ENCODE measurements around the gene GLIS1. TPM values are rescaled to one million over a fixed set of nuclear protein-coding genes. Genes with fewer than 3 reads are reported as not detected.
A peak's percentile ranks its signal among the peaks of the same experiment; 100 is the strongest.

Gene GLIS1
- total RNA-seq, 1 donor from 2014 or later, result 0.16 TPM

DNA sequence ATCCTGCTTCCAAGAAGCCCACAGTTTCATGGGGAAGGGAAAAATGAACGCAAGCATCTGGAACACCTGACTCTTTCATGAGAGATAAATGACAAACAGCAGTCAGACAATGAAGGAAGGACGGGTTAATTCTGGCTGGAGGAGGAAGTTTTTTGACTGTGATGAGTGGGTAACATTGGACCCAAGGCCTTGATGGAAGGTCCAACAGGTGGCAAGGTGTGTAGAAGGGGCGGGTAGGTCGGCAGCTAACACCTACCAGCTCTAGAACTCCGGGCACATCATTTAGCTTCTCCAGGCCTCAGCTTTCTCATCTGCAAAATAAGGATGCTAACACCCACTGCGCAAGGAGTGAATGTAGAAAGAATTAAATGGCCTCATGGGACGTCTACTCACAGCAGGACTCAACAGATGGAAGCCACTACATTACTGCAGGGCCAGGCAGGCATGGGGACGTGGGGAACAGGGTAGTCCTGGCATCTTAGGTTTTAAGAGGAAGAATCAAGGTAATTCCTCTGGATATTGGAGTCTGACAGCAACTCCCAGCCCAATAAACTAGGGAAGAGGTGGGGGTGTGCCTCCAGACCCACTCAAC is 12.9 kb downstream of the GLIS1 start:
- H3K27ac ChIP-seq (replicated peaks), result no peak overlapping the region
- peaks cover 28% of the 10 kb centered on the region for H3K27me3 ChIP-seq (ENCODE audit: low read depth)
- intact Hi-C loops (cut with micrococcal nuclease), result no loop called here
- no peaks in the 10 kb centered on the region for H3K36me3 ChIP-seq
- TF ChIP-seq, protein P1, sequence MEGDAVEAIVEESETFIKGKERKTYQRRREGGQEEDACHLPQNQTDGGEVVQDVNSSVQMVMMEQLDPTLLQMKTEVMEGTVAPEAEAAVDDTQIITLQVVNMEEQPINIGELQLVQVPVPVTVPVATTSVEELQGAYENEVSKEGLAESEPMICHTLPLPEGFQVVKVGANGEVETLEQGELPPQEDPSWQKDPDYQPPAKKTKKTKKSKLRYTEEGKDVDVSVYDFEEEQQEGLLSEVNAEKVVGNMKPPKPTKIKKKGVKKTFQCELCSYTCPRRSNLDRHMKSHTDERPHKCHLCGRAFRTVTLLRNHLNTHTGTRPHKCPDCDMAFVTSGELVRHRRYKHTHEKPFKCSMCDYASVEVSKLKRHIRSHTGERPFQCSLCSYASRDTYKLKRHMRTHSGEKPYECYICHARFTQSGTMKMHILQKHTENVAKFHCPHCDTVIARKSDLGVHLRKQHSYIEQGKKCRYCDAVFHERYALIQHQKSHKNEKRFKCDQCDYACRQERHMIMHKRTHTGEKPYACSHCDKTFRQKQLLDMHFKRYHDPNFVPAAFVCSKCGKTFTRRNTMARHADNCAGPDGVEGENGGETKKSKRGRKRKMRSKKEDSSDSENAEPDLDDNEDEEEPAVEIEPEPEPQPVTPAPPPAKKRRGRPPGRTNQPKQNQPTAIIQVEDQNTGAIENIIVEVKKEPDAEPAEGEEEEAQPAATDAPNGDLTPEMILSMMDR (IDR thresholded peaks at IDR 0.05; ENCODE audit: borderline replicate concordance), result no peak
- no peaks in the 10 kb centered on the region for H3K4me1 ChIP-seq
- DNase-seq, result no peak
- no peak overlapping the region for H3K4me3 ChIP-seq
- H3K9me3 ChIP-seq (replicated peaks), result no peaks in the 10 kb centered on the region

DNA sequence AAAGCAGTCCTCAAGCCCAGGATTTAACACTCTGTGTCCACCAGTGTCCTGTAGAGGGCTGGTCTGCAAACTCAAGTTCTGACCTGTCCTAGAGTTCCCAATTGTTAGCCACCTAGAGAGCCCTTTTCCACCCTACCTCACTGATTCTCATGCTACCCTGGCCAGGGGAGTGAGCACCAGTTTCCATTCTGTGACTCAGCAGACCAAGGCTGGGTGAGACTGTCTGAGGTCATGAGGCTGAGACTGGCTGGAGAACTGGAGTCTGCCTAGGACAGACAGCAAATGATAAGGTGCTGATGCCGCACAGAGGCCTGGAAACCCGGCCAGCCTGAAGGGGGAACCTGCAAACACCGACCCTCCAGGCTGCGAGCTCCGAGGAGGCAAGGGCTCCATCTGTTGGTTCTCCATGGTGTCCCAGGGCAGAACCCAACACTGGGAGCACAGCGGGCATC is 13.7 kb downstream of the GLIS1 start:
- intact Hi-C loops (cut with micrococcal nuclease), result no loop called here
- no peak overlapping the region for H3K27ac ChIP-seq (replicated peaks)
- no peaks in the 10 kb centered on the region for H3K36me3 ChIP-seq
- H3K4me1 ChIP-seq, result no peaks in the 10 kb centered on the region
- DNase-seq, result no peak
- H3K9me3 ChIP-seq (replicated peaks), result no peaks in the 10 kb centered on the region
- TF ChIP-seq, protein P1 (IDR thresholded peaks at IDR 0.05; ENCODE audit: borderline replicate concordance), result peak; percentile 19
- H3K4me3 ChIP-seq, result no peak overlapping the region
- peaks cover 27% of the 10 kb centered on the region for H3K27me3 ChIP-seq (ENCODE audit: low read depth)

DNA sequence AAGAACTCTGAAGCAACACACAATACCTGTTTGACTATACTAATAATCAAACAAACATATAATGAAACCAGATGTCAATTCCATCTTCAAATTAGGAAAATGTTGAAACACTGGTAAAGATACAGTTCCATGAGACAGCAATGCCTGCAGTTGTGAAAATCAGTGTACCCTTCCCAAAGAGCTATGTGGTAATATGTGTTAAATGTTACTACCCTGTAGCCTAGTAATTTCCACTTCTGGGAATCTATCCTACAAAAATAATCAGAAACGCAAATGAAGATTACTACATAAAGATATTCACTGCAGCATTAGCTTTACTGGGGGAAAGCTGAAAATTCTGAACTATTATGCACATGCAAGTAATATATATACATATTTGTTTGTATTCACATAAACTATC is 16.9 kb downstream of the GLIS1 start:
- Histone ChIP-seq H3K36me3 (no peaks in the 10 kb centered on the region), H3K27me3 (ENCODE audit: low read depth) (peaks cover 46% of the 10 kb centered on the region), H3K4me3 (no peak overlapping the region), H3K27ac (replicated peaks) (no peak overlapping the region), H3K4me1 (no peaks in the 10 kb centered on the region), H3K9me3 (replicated peaks) (no peaks in the 10 kb centered on the region)
- intact Hi-C loops (cut with micrococcal nuclease), result no loop called here
- no peak for DNase-seq
- TF ChIP-seq, protein P1 (IDR thresholded peaks at IDR 0.05; ENCODE audit: borderline replicate concordance), result no peak

DNA sequence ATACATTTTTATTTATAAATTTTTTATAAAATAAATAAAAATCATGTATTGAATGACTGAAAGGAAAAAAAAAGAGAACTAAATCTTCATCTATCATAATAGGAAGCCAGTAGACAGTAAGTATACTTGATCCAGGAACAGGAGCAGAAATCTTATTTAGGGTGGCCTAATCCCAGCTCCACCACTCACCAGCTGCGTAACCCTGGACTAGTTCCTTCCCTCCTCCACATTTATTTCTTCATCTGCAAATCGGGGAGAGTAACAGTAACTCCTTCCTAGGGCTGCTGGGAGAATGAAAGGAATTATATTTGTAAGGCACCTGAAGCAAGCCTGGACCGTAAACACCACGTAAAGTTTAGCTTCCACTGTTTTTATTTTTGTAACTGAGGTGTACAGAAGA is 17.9 kb downstream of the GLIS1 start:
- H3K27me3 ChIP-seq (ENCODE audit: low read depth), result peaks cover 49% of the 10 kb centered on the region
- H3K27ac ChIP-seq (replicated peaks), result no peak overlapping the region
- DNase-seq, result no peak
- TF ChIP-seq, protein P1 (IDR thresholded peaks at IDR 0.05; ENCODE audit: borderline replicate concordance), result no peak
- no peak overlapping the region for H3K4me3 ChIP-seq
- H3K9me3 ChIP-seq (replicated peaks), result no peaks in the 10 kb centered on the region
- no peaks in the 10 kb centered on the region for H3K36me3 ChIP-seq
- intact Hi-C loops (cut with micrococcal nuclease), result no loop called here
- no peaks in the 10 kb centered on the region for H3K4me1 ChIP-seq

DNA sequence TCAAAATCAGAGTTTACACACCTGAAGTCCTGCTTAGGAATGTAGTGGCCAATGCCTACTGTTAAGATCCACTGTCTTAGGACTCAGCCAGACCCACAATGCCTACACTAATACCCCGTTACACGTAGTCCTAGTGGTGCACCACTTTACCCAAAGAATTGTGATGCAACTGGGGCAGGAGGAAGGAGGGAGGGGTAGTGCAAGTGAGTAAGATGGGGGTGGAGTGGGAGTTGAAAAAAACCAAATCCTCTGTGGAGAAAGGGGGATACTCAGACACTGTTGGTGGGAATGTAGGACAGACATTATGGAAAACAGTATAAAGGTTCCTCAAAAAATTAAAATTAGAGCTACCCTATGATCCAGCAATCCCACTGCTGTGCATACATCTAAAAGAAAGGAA is 19.5 kb downstream of the GLIS1 start:
- DNase-seq, result no peak
- H3K4me1 ChIP-seq, result no peaks in the 10 kb centered on the region
- no peak overlapping the region for H3K4me3 ChIP-seq
- intact Hi-C loops (cut with micrococcal nuclease), result no loop called here
- no peaks in the 10 kb centered on the region for H3K36me3 ChIP-seq
- no peaks in the 10 kb centered on the region for H3K9me3 ChIP-seq (replicated peaks)
- no peak overlapping the region for H3K27ac ChIP-seq (replicated peaks)
- peaks cover 63% of the 10 kb centered on the region for H3K27me3 ChIP-seq (ENCODE audit: low read depth)
- TF ChIP-seq, protein P1 (IDR thresholded peaks at IDR 0.05; ENCODE audit: borderline replicate concordance), result no peak
